GM11168 (cell line): ENCODE measurements around the gene TSEN15.

Experiments used
- in situ Hi-C: fragments of 300-500 bp; cut with MboI; formaldehyde crosslinking; loops from one replicate; pipeline ENCODE4 v1.12.0; 2022; ENCODE audit warnings: low sequenced_read_pairs; ENCODE audit not compliant: unreplicated experiment

Gene TSEN15

DNA sequence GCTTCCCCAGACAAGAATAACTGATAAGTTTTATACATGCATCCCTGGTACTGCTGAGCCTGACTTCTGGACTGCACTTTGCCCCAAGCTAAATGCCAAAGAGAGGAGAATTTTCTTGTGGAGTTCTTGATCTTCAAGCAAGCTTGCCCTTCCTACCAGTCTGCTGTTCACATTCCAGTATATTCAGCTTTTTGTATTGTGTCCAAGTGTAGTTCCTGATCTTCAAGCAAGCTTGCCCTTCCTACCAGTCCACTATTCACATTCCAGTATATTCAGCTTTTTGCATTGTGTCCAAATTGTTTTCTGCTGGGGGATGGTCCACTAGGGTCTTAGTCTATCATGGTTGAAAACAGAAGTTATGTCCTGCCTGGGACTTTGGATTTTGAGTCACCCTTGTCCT, 894 bp upstream of the TSEN15 start:
- in situ Hi-C loops, result no loop called here

DNA sequence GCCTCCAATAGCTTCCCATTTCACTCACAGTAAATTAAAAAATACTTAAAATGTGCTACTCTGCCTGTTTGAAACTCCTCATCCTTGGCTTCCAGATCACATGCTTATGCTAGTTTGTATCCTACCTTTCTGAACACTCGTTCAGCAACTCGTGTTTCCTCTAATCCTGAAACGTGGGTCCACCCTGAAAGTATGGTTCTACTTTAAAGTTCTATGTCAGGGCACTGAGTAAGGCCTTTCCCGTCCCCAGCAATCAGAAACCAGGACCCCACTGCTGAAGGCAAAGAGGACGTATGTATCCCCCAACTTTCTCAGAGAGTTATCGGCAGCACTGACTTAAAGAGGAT, 419 bp upstream of the TSEN15 start:
- in situ Hi-C loops, result no loop called here

DNA sequence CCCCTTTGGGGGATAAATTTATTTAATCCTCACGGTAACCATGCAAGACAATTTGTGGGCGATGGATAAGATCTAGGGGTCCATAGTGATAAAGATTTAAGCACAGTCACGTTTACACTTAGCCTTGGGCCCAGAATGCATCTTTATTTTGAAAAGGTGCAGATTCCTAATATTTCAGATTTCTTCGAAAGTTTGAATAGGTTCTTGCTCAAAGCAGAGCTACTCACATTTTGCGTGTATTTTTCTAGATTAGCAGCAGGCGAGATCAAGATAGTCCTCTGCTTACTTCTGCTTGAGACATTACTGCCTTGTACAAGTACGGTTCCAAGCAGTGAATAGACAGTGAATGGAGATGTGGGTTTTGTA, 647 bp downstream of the TSEN15 start:
- in situ Hi-C loops, result no loop called here

DNA sequence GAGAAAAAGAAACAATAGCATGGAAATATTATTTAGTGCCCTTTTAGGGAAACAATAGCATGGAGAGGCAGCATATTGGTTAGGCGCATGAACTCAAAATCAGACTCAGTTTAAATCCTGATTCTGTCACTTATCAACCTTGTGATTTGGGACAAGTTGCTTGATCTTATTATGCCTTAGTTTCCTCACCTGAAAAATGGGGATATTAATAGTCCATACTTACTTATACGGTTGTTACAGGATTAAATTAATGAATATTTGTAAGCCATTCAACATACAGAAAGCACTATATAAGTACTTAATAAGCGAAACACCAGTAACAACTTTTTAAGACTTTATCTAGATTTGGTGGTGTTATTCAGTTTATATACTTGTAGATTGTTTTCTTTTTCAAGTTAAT, 1.2 kb downstream of the TSEN15 start:
- in situ Hi-C loops, result no loop called here

DNA sequence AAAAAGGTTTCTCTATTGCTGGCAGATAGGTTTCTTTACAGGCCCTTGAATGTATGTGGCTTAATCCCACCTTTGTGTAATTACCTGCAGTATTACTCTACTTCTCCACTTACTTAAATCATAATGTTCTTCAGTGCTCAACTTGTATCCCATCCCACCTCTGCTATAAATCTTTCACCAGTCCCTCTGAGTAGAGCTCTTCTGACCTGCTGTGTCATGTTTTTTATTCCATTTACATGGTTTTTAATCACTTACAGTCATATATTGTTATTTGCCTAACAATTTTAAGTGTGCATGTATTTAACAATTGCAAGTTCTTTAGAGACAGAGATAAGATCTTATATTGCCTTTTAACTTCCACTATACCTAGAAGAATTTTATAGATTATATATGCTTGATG, 2.4 kb downstream of the TSEN15 start:
- in situ Hi-C loops, result no loop called here

DNA sequence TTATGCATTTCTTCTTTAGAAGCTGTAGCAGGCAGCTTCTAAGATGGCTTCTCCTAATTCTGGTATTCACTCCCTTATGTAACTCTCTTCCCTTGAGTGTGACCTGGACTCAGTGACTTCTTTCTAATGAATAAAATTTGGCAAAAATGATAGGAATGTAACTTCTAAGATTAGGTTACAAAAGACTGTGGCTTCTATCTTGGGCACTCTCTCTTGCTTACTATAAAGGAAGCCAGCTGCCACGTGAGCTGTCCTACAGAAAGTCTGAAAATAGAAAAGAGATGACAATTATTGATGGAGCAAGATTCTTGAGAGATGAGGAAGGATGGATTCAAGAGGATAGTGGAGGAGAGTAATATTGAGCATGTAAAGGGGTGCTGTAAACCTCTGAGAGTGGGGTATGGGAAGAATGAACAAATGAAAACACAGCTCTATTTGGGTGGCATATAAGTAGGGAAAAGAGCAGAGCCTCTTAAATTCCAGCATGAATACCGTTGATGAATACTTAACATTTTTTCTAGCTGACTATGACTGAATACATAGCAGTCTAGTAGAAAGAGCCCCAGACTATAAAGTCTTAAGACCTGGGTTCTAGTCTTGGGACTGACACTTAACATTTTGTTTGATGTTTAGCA, 5.5 kb downstream of the TSEN15 start:
- in situ Hi-C loops, result no loop called here

DNA sequence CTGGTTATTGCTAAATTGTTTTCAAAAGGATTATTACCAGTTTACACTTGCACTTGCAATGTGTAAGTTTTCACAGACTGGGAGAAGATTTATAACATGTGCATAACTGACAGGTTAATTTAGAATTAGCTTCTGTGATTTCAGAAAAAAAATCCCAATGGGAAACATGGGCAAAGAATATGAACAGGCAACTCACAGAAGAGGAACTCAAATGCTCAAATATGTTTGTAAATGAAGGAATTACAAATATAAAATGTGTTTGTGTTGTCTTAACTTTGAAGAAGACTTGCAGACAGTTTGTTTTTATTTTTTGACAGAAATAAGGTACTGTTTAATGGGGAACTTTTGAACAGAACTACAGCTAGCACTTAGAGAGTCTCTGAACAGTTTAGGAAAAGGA, 8.4 kb downstream of the TSEN15 start:
- in situ Hi-C loops, result no loop called here

DNA sequence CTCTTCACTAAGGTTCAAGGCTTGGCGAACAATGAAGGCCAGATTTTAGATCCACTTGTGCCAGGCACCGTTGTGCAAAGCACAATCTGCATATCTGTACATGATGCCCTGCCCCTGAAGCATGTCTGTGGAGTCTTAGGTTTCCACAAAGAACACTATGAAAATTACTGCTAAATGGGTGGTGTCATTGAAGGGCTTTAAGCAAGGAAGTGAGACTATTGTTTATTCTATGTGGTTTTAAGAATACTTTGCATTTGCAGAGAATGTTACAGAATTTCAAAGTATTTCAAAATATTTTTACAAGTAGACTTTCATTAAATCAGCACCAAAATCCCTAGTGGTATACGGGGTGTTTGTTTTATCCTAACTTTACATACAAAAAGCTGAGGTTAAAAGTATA, 8.8 kb downstream of the TSEN15 start:
- in situ Hi-C loops, result no loop called here

DNA sequence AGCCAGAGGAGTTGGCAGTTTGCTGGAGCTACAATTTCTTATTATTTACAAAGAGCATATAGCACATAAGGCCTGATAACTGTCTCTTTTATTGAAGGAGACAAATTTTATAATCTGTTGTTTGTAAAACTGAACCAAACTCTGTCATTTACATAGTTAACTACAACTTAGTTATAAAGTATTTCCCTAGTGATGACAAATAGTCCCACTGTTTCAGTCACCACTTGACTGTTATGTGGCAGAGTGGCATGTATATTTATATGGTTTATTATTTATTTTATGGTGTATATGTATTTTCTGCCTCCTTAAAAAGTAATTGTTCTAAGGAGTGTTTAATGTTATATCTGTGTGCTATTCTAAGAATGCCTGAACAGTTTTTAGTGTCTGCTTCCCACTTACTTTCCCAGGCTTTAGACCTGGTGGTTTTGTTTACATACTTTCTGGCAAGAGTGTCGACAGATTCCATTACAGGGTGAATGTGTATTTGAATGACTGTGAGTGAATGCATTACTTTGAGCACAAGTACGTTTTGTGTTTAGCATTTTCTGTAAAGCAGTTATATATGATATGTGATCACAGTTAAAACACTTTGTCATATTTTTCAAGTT, 10.0 kb downstream of the TSEN15 start:
- in situ Hi-C loops, result no loop called here

DNA sequence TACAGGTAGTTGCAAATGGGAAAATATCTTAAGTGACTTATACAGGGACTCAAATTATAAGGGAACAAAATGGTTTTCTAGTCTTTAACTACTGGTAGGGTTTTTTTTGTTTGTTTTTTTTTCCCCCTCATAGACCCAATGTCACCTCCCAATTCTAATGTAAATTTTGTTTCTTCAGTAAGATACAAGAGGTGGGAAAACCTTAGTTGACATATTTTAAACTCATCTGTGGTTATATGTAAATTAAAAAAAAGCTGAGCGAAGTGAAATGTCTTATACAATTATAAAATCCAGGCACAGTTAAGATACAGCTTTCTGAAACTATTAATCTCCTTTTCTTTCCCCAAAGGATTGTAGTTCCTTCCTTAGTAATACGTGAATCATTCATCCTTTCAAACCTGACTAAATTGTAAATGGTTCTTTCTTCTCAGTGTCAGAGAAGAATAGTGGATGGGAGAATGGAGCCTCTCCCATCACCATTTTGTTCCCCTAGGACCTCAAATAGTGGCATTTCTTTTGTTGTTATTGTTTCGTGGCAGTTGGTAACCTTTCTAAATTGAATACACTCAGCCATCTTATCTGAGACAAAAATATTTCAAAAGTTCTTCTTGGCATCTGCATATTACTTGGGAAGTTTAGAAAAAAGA, 11.2 kb downstream of the TSEN15 start:
- in situ Hi-C loops, result no loop called here

DNA sequence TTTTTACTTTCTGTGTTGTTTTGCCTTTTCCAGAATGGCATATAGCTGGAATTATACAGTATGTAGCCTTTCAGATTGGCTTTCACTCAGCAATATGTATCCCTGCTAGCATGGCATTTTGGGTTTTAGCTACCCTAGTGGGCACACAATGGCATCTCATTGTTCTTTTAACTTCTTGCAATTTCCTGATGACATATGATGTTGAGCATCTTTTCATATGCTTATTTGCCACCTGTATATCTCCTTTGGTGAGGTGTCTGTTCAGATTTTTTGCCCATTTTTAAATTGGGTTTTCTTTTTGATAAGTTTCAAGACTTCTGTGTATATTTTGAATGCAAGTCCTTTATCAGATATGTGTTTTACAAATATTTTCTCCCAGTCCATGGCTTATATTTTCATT, 14.0 kb downstream of the TSEN15 start:
- in situ Hi-C loops, result no loop called here

DNA sequence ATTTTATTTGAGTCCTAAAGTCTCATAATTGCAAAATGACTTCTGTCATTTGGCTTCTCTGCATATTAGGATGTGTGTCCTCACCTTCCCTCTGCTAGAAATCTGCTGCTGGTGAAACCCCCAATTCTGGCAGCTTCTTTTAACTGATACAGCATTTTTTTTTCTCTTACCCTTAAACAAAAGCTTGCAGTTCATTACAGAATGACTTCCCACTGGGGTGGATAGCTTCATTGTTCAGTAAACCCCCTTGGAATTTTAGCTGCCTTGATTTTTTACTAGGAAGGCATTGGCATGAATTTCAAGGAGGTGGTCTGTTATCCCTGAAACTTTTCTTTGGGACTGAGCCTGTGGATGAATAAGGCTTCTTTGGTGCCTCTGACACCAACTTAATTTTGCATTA, 16.8 kb downstream of the TSEN15 start:
- in situ Hi-C loops, result no loop called here

DNA sequence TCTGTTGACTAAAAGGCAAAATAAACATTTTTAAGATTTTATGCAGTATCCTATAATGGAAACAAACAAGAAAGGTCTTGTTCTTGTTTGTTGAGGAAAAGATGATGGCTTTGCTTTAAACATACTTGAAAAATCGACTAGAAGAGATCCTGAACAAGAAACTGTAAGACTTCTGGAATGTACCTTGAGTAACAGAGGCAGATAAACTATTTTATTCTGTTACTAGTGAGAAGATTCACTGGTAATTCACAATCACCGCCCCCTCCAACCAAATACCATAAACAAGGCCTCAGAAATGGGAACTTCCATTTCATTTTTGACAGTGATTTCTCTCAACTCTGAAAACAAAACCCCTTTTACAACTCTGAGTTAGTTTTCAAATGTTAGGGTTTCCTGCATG, 18.1 kb downstream of the TSEN15 start:
- in situ Hi-C loops, result no loop called here

DNA sequence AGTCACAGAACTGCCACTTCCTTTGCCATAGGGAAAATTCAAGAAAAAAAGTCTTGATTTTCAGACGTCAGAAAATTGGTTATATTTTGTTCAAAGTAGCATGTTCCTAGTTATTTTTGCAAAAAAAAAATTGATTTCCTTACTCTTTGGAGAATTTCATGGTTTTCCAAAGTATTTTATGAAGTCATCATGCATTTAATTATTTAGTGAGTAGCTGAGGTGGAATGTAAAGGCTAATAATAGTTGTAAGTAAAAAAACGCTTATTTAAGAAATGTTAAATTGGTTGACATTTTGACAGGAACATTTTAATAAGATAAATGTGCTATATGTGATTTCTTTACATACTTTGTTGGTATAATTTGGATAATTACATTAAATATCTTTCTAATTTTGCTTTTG, 20.8 kb downstream of the TSEN15 start:
- in situ Hi-C loops, result no loop called here

DNA sequence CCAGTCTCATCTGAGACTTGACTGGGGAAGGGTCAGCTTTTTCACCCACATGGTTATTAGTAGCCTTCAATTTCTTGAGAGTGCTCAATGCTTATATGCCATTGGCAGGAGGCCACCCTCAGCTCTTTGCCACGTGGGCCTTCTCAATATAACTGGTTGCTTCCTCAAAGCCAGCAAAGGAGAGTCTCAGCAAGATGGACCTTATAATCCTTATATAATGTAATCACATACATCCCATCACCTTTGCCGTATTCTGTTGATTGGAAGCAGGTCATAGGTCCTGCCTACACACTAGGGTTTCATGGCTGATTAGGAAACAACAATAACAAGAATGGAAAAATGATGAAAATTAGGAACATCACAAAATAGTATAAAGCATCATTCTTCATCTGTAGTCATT, 22.9 kb downstream of the TSEN15 start:
- in situ Hi-C loops, result no loop called here

DNA sequence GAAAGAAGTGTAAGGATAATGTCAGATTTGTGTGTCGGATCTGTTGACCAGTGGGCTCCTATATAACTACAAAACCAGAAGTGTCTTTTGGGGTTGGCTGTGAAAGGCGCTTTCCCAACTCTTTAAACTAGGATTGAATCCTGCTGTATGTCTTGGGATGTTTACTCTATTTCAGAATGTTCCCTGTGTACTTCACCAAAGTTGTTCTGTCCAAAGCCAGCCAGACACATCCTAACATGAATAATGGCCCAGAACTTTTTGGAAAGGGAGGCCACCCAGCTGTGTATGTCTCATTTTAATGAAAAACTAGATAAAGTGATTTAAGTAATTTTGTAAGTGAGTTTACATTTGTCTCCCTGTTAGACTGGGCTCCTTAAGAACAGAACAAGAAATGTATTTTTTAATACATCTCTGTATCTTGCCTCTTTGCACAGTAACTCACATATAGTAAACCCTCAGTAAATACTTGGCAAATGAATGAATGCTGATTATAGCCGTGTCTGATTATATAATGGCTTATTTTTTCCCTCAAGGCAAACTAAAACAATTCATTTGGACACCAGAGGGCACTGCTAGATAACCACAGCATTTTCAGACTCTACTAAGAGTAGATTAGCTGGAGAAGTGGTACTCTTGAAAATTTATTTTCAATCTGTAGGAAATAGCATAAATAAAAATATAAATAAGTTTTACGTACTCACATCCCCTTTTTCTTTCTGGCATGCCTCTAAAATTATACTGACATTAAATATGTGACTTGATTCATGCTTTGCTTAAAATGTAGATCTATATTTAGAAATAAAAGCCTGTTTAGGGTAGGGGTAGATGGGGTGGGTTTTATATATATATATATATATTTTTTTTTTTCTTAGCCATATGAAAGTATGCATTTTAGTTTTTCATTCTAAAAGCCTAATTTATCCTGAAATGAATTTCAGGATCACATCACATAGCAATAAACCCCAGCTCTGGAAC, 23.8 kb downstream of the TSEN15 start:
- in situ Hi-C loops, result loop anchor here (25.0 kb wide), 1 partner anchor 587 kb away; no protein-coding TSS in a partner anchor

DNA sequence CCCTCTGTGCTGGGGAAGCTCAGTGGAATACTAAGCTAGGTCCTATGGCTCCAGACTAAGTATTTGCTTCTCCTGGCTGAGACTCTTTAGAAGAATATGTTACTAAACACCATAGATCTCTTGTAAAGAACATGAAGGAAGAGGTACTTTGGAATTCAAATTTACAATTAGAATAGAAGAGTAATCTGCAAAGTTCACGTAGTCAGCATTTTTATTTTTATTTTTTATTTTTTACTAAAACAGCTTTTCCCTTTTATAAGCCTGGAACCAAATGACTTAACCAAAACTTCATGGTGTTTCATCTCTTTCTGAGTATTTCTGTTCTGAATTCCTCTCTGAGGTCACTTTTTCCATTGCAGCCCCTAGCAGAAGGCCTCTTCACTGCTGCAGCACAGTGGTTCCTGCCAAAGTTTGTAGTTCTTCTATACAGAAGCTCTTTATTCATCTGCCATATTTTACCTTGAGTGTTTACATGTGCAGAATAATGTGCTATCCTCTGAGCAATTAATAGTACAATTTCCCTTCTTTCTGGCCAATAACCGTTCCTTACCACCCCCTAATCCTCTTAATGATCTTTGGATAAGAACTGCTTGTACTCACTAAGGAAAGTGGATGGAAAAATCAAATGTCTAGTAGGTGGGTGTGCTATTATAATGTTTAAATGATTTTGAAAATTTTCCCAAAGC, 27.2 kb downstream of the TSEN15 start:
- in situ Hi-C loops, result loop anchor here (25.0 kb wide), 1 partner anchor 584 kb away; no protein-coding TSS in a partner anchor

DNA sequence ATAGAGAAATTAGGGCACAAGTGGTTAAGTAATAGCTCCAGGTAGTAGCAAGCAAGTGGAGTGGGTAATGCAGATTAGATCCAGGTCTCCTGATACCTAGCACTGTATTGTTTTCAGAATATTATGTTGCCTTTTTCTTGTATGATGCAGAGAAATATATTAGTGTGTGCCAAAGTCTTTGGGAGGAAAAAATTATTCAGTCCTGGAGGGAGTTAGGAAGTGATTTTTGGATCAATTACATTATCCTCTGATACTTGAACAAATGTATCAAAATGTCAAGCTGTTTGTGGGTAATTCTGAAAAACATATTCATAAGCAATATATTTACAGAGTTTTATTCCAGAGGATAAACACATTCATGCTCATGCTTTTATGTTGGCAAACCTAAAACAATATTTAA, 28.8 kb downstream of the TSEN15 start:
- in situ Hi-C loops, result loop anchor here (10.0 to 25.0 kb wide), 2 partner anchors 144 to 582 kb away; no protein-coding TSS in a partner anchor

DNA sequence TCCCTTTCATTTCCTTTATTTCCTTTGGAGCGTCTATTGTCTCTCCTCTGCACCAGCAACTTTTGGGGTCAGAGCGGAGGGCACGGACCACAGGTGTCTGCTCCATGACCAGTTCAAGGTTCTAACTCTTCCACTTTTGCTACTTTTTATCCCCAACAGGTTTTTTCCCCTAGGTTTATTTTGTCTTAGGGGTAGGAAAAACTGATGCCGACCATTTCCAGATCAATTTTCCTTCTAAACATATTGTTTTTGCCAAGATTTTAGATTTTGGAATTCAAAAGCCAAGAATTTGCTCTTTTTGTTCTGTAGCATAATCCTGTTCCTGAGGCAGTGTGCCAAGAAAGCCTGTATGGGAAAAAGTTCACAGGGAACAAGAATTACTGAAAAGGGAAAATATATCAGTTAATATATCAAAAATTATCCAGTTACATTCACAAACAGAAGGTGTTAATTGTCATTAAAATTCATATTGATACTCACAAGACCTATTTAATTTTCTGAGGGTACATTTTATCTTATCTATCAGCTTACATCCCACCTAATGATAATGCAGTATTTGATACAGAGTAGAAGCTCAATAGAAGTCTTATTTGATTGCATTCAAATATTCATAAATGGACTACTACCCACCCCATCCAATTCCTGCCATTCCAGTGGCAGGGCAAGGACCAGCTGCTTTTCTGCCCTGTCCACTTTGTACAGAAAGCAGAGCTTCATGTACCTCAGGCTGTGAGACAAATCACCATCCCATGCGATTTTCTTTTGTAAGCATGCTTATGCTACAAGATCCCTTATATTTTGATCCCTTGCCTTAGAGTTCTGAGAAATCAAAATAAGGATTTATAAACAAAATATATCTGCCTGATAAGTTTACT, 31.2 kb downstream of the TSEN15 start:
- in situ Hi-C loops, result loop anchor here (10.0 to 25.0 kb wide), 2 partner anchors 142 to 580 kb away; no protein-coding TSS in a partner anchor
